GM18873 (cell line): ENCODE measurements around the gene GMPR.
"Not testable (repeated sequence)": the region's sequence is repeated elsewhere in the genome, so short reads cannot be mapped to it uniquely, and the experiment has no call there.

Experiments used
- ATAC-seq: cut with Tn5 transposase; IDR thresholded peaks from one replicate; pipeline ENCODE4 v1.9.1; 2021; ENCODE audit warnings: mild to moderate bottlenecking, moderate library complexity, moderate number of reproducible peaks; ENCODE audit not compliant: unreplicated experiment, low FRiP score

Gene GMPR

DNA sequence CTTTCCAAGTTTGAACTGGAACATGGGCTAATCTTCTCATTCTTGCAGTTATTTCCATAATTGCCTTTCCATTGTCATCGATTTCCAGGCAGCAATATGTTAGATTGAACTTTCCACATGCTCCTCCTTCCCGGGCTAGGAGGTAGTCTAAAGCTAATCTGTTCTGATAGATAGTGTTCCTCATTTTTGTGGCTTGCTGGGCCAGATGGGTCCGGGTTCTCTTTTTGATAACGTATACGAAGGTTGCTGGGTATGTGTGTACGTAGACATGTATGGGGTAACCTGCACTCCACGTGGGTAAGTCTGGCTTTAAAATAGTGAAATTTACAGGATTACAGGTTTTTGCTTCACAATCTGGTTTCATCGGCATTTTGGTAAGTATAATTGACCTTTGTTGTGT, 14.0 kb upstream of the GMPR start:
- ATAC-seq: no peak

DNA sequence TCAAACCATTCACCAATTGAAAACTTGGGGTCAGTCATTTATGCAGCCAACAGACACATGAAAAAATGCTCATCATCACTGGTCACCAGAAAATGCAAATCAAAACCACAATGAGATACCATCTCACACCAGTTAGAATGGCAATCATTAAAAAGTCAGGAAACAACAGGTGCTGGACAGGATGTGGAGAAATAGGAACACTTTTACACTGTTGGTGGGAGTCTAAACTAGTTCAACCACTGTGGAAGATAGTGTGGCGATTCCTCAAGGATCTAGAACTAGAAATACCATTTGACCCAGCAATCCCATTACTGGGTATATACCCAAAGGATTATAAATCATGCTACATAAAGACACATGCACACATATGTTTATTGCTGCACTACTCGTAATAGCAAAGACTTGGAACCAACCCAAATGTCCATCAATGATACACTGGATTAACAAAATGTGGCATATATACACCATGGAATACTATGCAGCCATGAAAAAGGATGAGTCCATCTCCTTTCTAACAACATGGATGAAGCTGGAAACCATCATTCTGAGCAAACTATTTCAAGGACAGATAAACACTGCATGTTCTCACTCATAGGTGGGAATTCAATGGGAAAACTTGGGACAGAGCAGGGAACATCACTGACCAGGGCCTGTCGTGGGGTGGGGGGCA, 13.2 kb upstream of the GMPR start:
- ATAC-seq: not testable (repeated sequence)

GRCh38 chr6:16226117-16227047, 12.0 kb upstream of the GMPR start:
- ATAC-seq: not testable (repeated sequence)

DNA sequence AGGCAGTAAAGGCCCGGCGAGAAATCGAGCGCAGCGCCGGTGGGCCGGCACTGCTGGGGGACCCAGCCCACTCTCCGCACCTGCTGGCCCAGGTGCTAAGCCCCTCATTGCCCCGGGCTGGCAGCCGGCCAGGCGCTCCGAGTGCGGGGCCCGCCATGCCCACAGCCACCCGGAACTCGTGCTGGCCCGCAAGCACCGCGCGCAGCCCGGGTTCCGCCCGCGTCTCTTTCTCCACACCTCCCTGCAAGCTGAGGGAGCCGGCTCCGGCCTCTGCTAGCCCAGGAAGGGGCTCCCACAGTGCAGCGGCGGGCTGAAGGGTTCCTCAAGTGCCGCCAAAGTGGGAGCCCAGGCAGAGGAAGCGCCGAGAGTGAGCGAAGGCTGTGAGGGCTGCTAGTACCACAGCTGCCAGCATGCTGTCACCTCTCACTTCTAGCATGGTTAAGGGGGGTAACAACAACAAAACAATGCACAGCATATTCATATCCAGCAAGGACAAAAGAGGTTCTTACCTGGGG, 11.3 kb upstream of the GMPR start:
- no peak for ATAC-seq

DNA sequence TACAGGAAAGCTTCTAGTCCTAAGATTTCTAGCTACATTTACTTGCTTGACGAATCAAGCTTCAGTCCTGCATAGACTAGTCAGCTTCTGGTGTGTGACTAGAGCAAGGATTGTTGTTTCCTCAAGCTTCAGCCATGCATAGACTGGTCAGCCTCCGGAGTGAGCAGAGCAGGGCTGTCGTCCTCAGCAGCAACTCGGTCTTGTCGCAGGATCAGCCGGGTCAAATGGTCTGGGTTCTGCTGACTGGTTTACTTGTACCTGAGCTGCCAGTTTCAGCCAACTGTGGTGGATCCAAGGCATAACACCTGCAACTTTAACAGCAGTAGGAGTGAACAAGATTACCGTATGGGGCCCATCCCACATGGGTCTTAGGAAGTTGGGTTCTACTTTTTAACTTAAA, 10.8 kb upstream of the GMPR start:
- ATAC-seq: no peak

DNA sequence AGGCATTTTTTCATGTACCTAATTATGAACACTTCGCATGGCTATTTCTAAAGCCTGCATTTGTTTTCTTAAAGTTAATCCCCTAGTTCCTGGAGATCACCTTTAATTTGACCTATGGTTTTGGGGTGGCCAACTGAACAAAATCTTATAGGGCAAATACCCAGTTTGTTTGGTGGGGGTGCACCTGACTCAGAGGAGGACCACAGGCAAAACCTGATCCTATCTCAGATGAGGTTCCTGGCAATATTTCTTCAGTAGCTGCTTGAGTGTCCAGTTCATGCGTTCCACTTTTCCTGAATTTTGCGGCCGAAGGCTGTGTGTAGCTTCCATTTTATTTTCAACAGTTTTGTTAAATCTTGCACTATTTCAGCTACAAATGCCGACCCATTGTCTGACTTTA, 10.3 kb upstream of the GMPR start:
- ATAC-seq: no peak

DNA sequence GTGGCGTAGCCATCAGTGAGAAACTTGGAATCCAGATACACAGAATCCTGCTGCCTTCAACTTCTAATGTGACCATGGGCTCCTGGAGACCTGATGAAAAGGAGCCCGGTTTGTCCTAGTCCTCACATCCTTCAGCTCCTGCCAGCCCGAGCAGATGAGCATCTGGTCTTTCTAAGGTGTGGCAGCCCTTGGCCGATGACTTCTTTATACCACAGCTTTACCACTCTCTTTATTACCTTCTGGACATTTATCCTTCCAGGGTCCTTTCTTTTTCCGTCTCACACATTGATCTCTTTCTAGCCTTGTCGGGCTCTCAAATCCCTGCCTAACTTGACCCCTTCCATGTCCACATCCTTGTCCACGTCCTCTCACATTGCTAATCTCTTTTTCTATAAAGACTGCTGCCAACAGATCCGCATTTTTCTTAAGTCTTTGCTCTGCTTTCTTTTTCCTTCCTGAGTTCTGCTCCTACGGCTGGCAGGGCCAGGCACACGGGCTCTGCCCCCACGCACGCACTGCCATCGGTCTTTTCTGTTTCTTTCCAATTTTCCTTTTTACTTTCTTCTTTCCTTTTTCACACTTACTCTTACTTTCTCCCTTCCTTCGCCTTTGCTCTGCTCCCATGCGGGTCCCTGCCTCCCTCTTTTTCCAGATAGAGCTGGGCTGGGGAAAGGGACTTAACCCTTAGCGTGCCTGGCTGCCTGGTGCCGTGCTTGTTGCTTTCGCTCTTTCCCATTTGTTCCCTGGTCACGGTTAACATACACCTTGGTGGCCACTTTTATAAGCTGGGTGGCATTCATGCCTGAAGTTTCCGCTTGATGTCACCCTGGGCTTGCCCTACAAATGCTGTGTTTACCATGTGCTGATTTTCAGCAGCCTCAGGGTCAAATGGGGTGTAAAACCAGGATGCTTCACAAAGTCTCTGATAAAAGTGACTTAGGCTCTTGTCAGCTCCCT, 9.4 kb upstream of the GMPR start:
- ATAC-seq: no peak

- no peak for ATAC-seq
Measured at GRCh38 chr6:16229700-16230099, 8.7 kb upstream of the GMPR start.

- no peak for ATAC-seq
Measured at GRCh38 chr6:16230953-16231352, 7.4 kb upstream of the GMPR start.

GRCh38 chr6:16232086-16232485, 6.3 kb upstream of the GMPR start:
- ATAC-seq: no peak

GRCh38 chr6:16236009-16236501, 2.3 kb upstream of the GMPR start:
- ATAC-seq: no peak

GRCh38 chr6:16236631-16237199, 1.7 kb upstream of the GMPR start:
- ATAC-seq: no peak

GRCh38 chr6:16237242-16237641, 1.1 kb upstream of the GMPR start:
- ATAC-seq: no peak

GRCh38 chr6:16238963-16239797, 793 bp downstream of the GMPR start:
- ATAC-seq: no peak

DNA sequence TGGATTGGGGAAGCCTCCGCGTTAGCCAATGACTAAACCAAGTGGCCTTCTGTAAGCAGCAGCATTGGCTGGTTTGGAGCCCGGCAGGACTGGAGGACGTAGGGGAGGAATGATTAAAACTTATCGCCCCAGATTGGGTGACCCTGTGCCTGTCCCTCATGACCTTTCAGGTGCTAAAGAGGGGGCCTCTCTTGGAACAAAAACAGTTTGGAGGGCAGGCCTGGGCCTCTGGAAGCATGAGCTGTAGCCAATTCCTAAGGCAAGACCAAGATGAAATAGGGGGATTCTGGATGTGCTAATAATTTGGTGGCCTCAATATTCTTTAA, 1.4 kb downstream of the GMPR start:
- no peak for ATAC-seq

GRCh38 chr6:16240589-16241320, 2.4 kb downstream of the GMPR start:
- ATAC-seq: no peak

- no peak for ATAC-seq
Measured at GRCh38 chr6:16241321-16241689, 2.9 kb downstream of the GMPR start.

GRCh38 chr6:16243055-16243454, 4.7 kb downstream of the GMPR start:
- ATAC-seq: no peak

DNA sequence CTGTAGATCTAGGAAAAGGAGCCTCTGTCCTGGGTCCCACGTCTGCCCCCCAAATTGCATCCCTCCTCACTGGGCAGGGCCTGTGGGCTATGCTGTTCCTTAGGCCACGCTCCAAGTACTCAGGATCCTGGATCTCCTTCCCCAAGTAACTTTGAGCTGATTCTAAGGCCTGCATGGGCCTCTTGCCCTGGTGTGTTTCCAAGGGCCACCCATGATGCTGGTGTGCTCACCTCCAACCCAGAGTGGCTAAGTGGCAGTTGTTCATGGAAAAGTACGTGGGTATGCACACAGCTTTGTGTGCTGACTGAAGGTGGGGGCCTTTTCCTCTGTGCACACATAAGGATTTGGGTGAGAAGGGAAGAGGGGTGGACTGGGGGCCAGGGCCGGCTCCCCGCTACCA, 5.3 kb downstream of the GMPR start:
- no peak for ATAC-seq
